HEK293T (cell line): Measurements from ENCODE around the gene PPP1R9B.

Experiments
- CTCF ChIA-PET: fragments of 350-600 bp; formaldehyde crosslinking; extraction: SDS; loops from one replicate; lab custom pipeline; 2021; ENCODE audit warnings: antibody characterized with exemption, inconsistent platforms; lab: Yijun Ruan, JAX
- POLR2A ChIA-PET: fragments of 350-600 bp; formaldehyde crosslinking; extraction: SDS; loops from one replicate; lab custom pipeline; 2020; ENCODE audit warnings: antibody characterized with exemption, inconsistent platforms; lab: Yijun Ruan, JAX
- DNase-seq: peaks from one replicate; pipeline ENCODE4 v3.0.0; 2012; ENCODE audit warnings: mixed read lengths; ENCODE audit errors: extremely low spot score
- ARNT ChIP-seq: fragments of 450-650 bp; IDR thresholded peaks from 2 replicates; pipeline ENCODE4 v1.6.1; 2017; ENCODE audit warnings: mild to moderate bottlenecking
- BHLHE40 ChIP-seq: fragments of 450-650 bp; IDR thresholded peaks from 2 replicates; pipeline ENCODE4 v1.6.1; 2016; ENCODE audit warnings: mild to moderate bottlenecking, moderate library complexity, borderline replicate concordance
- CTBP1 ChIP-seq: fragments of 450-650 bp; IDR thresholded peaks from 2 replicates; pipeline ENCODE4 v1.6.1; 2016; ENCODE audit warnings: borderline replicate concordance
- ELF4 ChIP-seq: fragments of 450-650 bp; IDR thresholded peaks from 2 replicates; pipeline ENCODE4 v1.6.1; 2017; ENCODE audit warnings: antibody characterized with exemption
- FOXA1 ChIP-seq: fragments of 450-650 bp; IDR thresholded peaks from 2 replicates; pipeline ENCODE4 v1.6.1; 2016; ENCODE audit warnings: mild to moderate bottlenecking
- FOXK2 ChIP-seq: fragments of 450-650 bp; IDR thresholded peaks from 2 replicates; pipeline ENCODE4 v1.6.1; 2016; ENCODE audit warnings: mild to moderate bottlenecking
- FOXM1 ChIP-seq: fragments of 450-650 bp; IDR thresholded peaks from 2 replicates; pipeline ENCODE4 v1.6.1; 2017; ENCODE audit warnings: mild to moderate bottlenecking, borderline replicate concordance
- HDGF ChIP-seq: fragments of 450-650 bp; IDR thresholded peaks from 2 replicates; pipeline ENCODE4 v1.6.1; 2017; ENCODE audit warnings: antibody characterized with exemption, borderline replicate concordance
- L3MBTL2 ChIP-seq: fragments of 450-650 bp; conservative IDR thresholded peaks from 2 replicates; pipeline ENCODE4 v1.6.1; 2016; ENCODE audit warnings: mild to moderate bottlenecking
- LEF1 ChIP-seq: fragments of 450-650 bp; IDR thresholded peaks from 2 replicates; pipeline ENCODE4 v1.6.1; 2017; ENCODE audit warnings: mild to moderate bottlenecking, borderline replicate concordance
- NFRKB ChIP-seq: fragments of 450-650 bp; IDR thresholded peaks from 2 replicates; pipeline ENCODE4 v1.6.1; 2016; ENCODE audit warnings: mild to moderate bottlenecking, moderate library complexity
- PKNOX1 ChIP-seq: fragments of 450-650 bp; IDR thresholded peaks from 2 replicates; pipeline ENCODE4 v1.6.1; 2016
- SP1 ChIP-seq: fragments of 450-650 bp; IDR thresholded peaks from 2 replicates; pipeline ENCODE4 v1.6.1; 2017
- SUZ12 ChIP-seq: fragments of 450-650 bp; IDR thresholded peaks from 2 replicates; pipeline ENCODE4 v1.6.1; 2016; ENCODE audit warnings: mild to moderate bottlenecking
- TARDBP ChIP-seq: fragments of 450-650 bp; IDR thresholded peaks from 2 replicates; pipeline ENCODE4 v1.6.1; 2016
- ZNF384 ChIP-seq: fragments of 450-650 bp; IDR thresholded peaks from 2 replicates; pipeline ENCODE4 v1.6.1; 2016

Gene PPP1R9B

GRCh38 chr17:50133028-50133768 is 17.3 kb downstream of the PPP1R9B start:
- no peak for TF ChIP-seq CTBP1
- TF ChIP-seq SUZ12: no peak
- no peak for TF ChIP-seq L3MBTL2
- no peak for TF ChIP-seq FOXK2
- TF ChIP-seq ZNF384: no peak
- TF ChIP-seq LEF1: no peak
- no peak for TF ChIP-seq ARNT
- no peak for TF ChIP-seq FOXA1
- POLR2A ChIA-PET: interaction anchor here (0.8 to 1.4 kb wide), 2 partner anchors 10 to 28 kb away, joined by 3 read pairs; no protein-coding TSS in a partner anchor
- CTCF ChIA-PET: interaction anchor here (0.8 to 1.0 kb wide), 2 partner anchors 18 to 46 kb away, joined by 3 read pairs; no protein-coding TSS in a partner anchor
- DNase-seq: no peak

- TF ChIP-seq TARDBP (no peak), LEF1 (no peak), ARNT (no peak), ZNF384 (no peak)
- ChIA-PET POLR2A (interaction anchor here (1.3 to 2.2 kb wide), 3 partner anchors 20 to 38 kb away, joined by 5 to 10 read pairs (median 7); no protein-coding TSS in a partner anchor), CTCF (interaction anchor here (0.8 to 1.0 kb wide), 4 partner anchors 13 to 45 kb away, joined by 3 read pairs; no protein-coding TSS in a partner anchor)
- DNase-seq: no peak
Measured at GRCh38 chr17:50132104-50132794, 18.2 kb downstream of the PPP1R9B start.

- DNase-seq: no peak
- CTCF ChIA-PET: interaction anchor here (0.6 kb wide), 1 partner anchor 10 kb away, joined by 3 read pairs; no protein-coding TSS in a partner anchor
- TF ChIP-seq ARNT (no peak), HDGF (no peak), TARDBP (no peak), SP1 (no peak), FOXK2 (no peak), NFRKB (no peak), L3MBTL2 (no peak), FOXM1 (no peak), ZNF384 (no peak), CTBP1 (no peak), SUZ12 (no peak), ELF4 (no peak), BHLHE40 (no peak), LEF1 (no peak), FOXA1 (no peak)
Measured at GRCh38 chr17:50130559-50131305, 19.7 kb downstream of the PPP1R9B start.

GRCh38 chr17:50129728-50130558 is 20.5 kb downstream of the PPP1R9B start, which contains the start of gene SAMD14:
Gene SAMD14 (minus strand): TSS chr17:50130160. CDS start chr17:50124959, 5,201 bp downstream.
- ChIA-PET CTCF (no interaction called here), POLR2A (interaction anchor here (0.8 to 2.2 kb wide), 4 partner anchors 9 to 31 kb away, joined by 3 to 10 read pairs (median 6); no protein-coding TSS in a partner anchor)
- DNase-seq: peak; percentile 61
- TF ChIP-seq HDGF (no peak), ELF4 (no peak), SUZ12 (no peak), FOXM1 (no peak), SP1 (no peak), ZNF384 (no peak), PKNOX1 (no peak), L3MBTL2 (no peak), BHLHE40 (no peak), FOXA1 (no peak), CTBP1 (no peak), FOXK2 (no peak), TARDBP (no peak), LEF1 (no peak), ARNT (no peak), NFRKB (no peak)

More at GRCh38 chr17:50130559-50131305, 19.7 kb downstream of the PPP1R9B start:
- POLR2A ChIA-PET: interaction anchor here (0.8 to 2.2 kb wide), 6 partner anchors 8 to 47 kb away, joined by 3 to 10 read pairs (median 4); no protein-coding TSS in a partner anchor

- ChIA-PET CTCF (no interaction called here), POLR2A (interaction anchor here (2.2 kb wide), 1 partner anchor 32 kb away, joined by 8 read pairs; no protein-coding TSS in a partner anchor)
- no peak for DNase-seq
- TF ChIP-seq CTBP1 (no peak), ARNT (no peak), ELF4 (no peak), FOXM1 (no peak), PKNOX1 (no peak), TARDBP (no peak), L3MBTL2 (no peak), SUZ12 (no peak), FOXK2 (no peak), LEF1 (no peak), NFRKB (no peak), BHLHE40 (no peak), FOXA1 (no peak), ZNF384 (no peak), SP1 (no peak), HDGF (no peak)
Measured at GRCh38 chr17:50129353-50129727, 21.1 kb downstream of the PPP1R9B start.
